Measurements from ENCODE around the gene DNAH11.

- TF ChIP-seq, protein P1, sequence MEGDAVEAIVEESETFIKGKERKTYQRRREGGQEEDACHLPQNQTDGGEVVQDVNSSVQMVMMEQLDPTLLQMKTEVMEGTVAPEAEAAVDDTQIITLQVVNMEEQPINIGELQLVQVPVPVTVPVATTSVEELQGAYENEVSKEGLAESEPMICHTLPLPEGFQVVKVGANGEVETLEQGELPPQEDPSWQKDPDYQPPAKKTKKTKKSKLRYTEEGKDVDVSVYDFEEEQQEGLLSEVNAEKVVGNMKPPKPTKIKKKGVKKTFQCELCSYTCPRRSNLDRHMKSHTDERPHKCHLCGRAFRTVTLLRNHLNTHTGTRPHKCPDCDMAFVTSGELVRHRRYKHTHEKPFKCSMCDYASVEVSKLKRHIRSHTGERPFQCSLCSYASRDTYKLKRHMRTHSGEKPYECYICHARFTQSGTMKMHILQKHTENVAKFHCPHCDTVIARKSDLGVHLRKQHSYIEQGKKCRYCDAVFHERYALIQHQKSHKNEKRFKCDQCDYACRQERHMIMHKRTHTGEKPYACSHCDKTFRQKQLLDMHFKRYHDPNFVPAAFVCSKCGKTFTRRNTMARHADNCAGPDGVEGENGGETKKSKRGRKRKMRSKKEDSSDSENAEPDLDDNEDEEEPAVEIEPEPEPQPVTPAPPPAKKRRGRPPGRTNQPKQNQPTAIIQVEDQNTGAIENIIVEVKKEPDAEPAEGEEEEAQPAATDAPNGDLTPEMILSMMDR (conservative IDR thresholded peaks at IDR 0.05; ENCODE audit: low read depth, low read length) = no peak
- TF ChIP-seq EZH2 (IDR thresholded peaks at IDR 0.05; ENCODE audit: low read length, unreplicated experiment) (no peak), EZH2phosphoT487 (IDR thresholded peaks at IDR 0.05; ENCODE audit: borderline replicate concordance, low read length) (no peak)
Observed at GRCh38 chr7:21566094-21566493, 23.3 kb downstream of the DNAH11 start.

All from PC-3 (cell line).